ENCODE measurements around the gene CDK4.

Gene CDK4

GRCh38 chr12:57756406-57757341 lies 4.6 kb upstream of the CDK4 start:
- Mint-ChIP-seq H3K36me3 (peaks cover 14% of the 10 kb centered on the region), H3K4me3 (peak overlapping the region; percentile 90), H3K27ac (peak overlapping the region; percentile 88), H3K4me1 (peaks cover 48% of the 10 kb centered on the region), H3K9me3 (no peaks in the 10 kb centered on the region), H3K27me3 (no peaks in the 10 kb centered on the region)
- DNase-seq (ENCODE audit: low spot score in 2 of 2) (peak; percentile 60 to 67), ATAC-seq (ENCODE audit: low read depth) (peak; percentile 21)

- H3K4me3 Mint-ChIP-seq, result peak overlapping the region; percentile 90
- H3K27ac Mint-ChIP-seq, result peak overlapping the region; percentile 88
- peaks cover 52% of the 10 kb centered on the region for H3K4me1 Mint-ChIP-seq
- H3K9me3 Mint-ChIP-seq, result no peaks in the 10 kb centered on the region
- peaks cover 11% of the 10 kb centered on the region for H3K36me3 Mint-ChIP-seq
- ATAC-seq (ENCODE audit: low read depth), result peak; percentile 14
- peak in 1 of 2 donors; percentile 46 for DNase-seq (ENCODE audit: low spot score in 2 of 2)
- no peaks in the 10 kb centered on the region for H3K27me3 Mint-ChIP-seq
These were observed 3.6 kb upstream of the CDK4 start for GRCh38 chr12:57755454-57756372.

- Mint-ChIP-seq H3K36me3 (peaks cover 11% of the 10 kb centered on the region), H3K27me3 (no peaks in the 10 kb centered on the region), H3K4me3 (no peak overlapping the region), H3K9me3 (no peaks in the 10 kb centered on the region), H3K4me1 (peaks cover 52% of the 10 kb centered on the region), H3K27ac (no peak overlapping the region)
- ATAC-seq (ENCODE audit: low read depth), result no peak
- DNase-seq (ENCODE audit: low spot score in 2 of 2), result no peak
These were observed 3.0 kb upstream of the CDK4 start for GRCh38 chr12:57755194-57755453.

GRCh38 chr12:57754411-57755193 lies 2.5 kb upstream of the CDK4 start, which contains the start of gene MARCHF9:
Gene MARCHF9, plus strand, starts transcription at chr12:57755103. Its CDS starts 426 bp downstream, at chr12:57755529.
- ATAC-seq (ENCODE audit: low read depth), result peak; percentile 23
- peaks cover 11% of the 10 kb centered on the region for H3K36me3 Mint-ChIP-seq
- no peaks in the 10 kb centered on the region for H3K27me3 Mint-ChIP-seq
- DNase-seq (ENCODE audit: low spot score in 2 of 2), result peak; percentile 56 to 60
- H3K9me3 Mint-ChIP-seq, result no peaks in the 10 kb centered on the region
- peaks cover 47% of the 10 kb centered on the region for H3K4me1 Mint-ChIP-seq
- peak within 1 kb of the TSS; percentile 90 for H3K4me3 Mint-ChIP-seq
- H3K27ac Mint-ChIP-seq, result peak within 1 kb of the TSS; percentile 88

GRCh38 chr12:57753756-57754337 lies 1.7 kb upstream of the CDK4 start:
- ATAC-seq (ENCODE audit: low read depth), result no peak
- H3K27ac Mint-ChIP-seq, result peak overlapping the region; percentile 85
- no peak for DNase-seq (ENCODE audit: low spot score in 2 of 2)

GRCh38 chr12:57752668-57753000 lies 524 bp upstream of the CDK4 start:
- Mint-ChIP-seq H3K4me3 (peak overlapping the region; percentile 86), H3K27me3 (no peaks in the 10 kb centered on the region), H3K36me3 (peaks cover 12% of the 10 kb centered on the region), H3K9me3 (no peaks in the 10 kb centered on the region), H3K4me1 (peaks cover 38% of the 10 kb centered on the region), H3K27ac (peak overlapping the region; percentile 85)
- DNase-seq (ENCODE audit: low spot score in 2 of 2) (no peak), ATAC-seq (ENCODE audit: low read depth) (no peak)

More at GRCh38 chr12:57753756-57754337, 1.7 kb upstream of the CDK4 start:
- H3K36me3 Mint-ChIP-seq, result peaks cover 13% of the 10 kb centered on the region
- H3K4me3 Mint-ChIP-seq, result peak overlapping the region; percentile 87
- no peaks in the 10 kb centered on the region for H3K27me3 Mint-ChIP-seq
- peaks cover 43% of the 10 kb centered on the region for H3K4me1 Mint-ChIP-seq
- no peaks in the 10 kb centered on the region for H3K9me3 Mint-ChIP-seq

- peaks cover 18% of the 10 kb centered on the region for H3K36me3 Mint-ChIP-seq
- DNase-seq (ENCODE audit: low spot score in 2 of 2), result no peak
- no peaks in the 10 kb centered on the region for H3K9me3 Mint-ChIP-seq
- no peak for ATAC-seq (ENCODE audit: low read depth)
- H3K27ac Mint-ChIP-seq, result peak overlapping the region; percentile 85
- peaks cover 36% of the 10 kb centered on the region for H3K4me1 Mint-ChIP-seq
- H3K4me3 Mint-ChIP-seq, result peak overlapping the region; percentile 86
- no peaks in the 10 kb centered on the region for H3K27me3 Mint-ChIP-seq
These were observed 700 bp downstream of the CDK4 start for GRCh38 chr12:57751432-57751787.

GRCh38 chr12:57750561-57751431 lies 1.3 kb downstream of the CDK4 start:
- peaks cover 40% of the 10 kb centered on the region for H3K4me1 Mint-ChIP-seq
- ATAC-seq (ENCODE audit: low read depth), result no peak
- peak overlapping the region; percentile 86 for H3K4me3 Mint-ChIP-seq
- H3K27me3 Mint-ChIP-seq, result no peaks in the 10 kb centered on the region
- DNase-seq (ENCODE audit: low spot score in 2 of 2), result no peak
- H3K9me3 Mint-ChIP-seq, result no peaks in the 10 kb centered on the region
- H3K36me3 Mint-ChIP-seq, result peaks cover 20% of the 10 kb centered on the region
- peak overlapping the region; percentile 85 for H3K27ac Mint-ChIP-seq

- Mint-ChIP-seq H3K27me3 (no peaks in the 10 kb centered on the region), H3K36me3 (peaks cover 20% of the 10 kb centered on the region), H3K27ac (no peak overlapping the region), H3K4me1 (peaks cover 45% of the 10 kb centered on the region), H3K9me3 (no peaks in the 10 kb centered on the region), H3K4me3 (no peak overlapping the region)
- ATAC-seq (ENCODE audit: low read depth), result no peak
- no peak for DNase-seq (ENCODE audit: low spot score in 2 of 2)
These were observed 3.0 kb downstream of the CDK4 start for GRCh38 chr12:57749061-57749460.

GRCh38 chr12:57746025-57746424 lies 6.1 kb downstream of the CDK4 start:
- Mint-ChIP-seq H3K9me3 (no peaks in the 10 kb centered on the region), H3K4me3 (peak overlapping the region; percentile 92), H3K36me3 (peaks cover 20% of the 10 kb centered on the region), H3K27ac (peak overlapping the region; percentile 92), H3K4me1 (peaks cover 39% of the 10 kb centered on the region), H3K27me3 (no peaks in the 10 kb centered on the region)
- ATAC-seq (ENCODE audit: low read depth) (no peak), DNase-seq (ENCODE audit: low spot score in 2 of 2) (no peak)

GRCh38 chr12:57745485-57745881 lies 6.6 kb downstream of the CDK4 start:
- Mint-ChIP-seq H3K4me3 (peak overlapping the region; percentile 92), H3K27ac (peak overlapping the region; percentile 92), H3K36me3 (peaks cover 20% of the 10 kb centered on the region), H3K9me3 (no peaks in the 10 kb centered on the region), H3K4me1 (peaks cover 44% of the 10 kb centered on the region), H3K27me3 (no peaks in the 10 kb centered on the region)
- no peak for ATAC-seq (ENCODE audit: low read depth)
- no peak for DNase-seq (ENCODE audit: low spot score in 2 of 2)

- ATAC-seq (ENCODE audit: low read depth), result peak; percentile 79
- peaks cover 20% of the 10 kb centered on the region for H3K36me3 Mint-ChIP-seq
- peaks cover 45% of the 10 kb centered on the region for H3K4me1 Mint-ChIP-seq
These were observed 7.2 kb downstream of the CDK4 start, which contains the start of gene TSPAN31 for GRCh38 chr12:57744777-57745484. Gene TSPAN31, plus strand, starts transcription at chr12:57745039. Its CDS starts 116 bp downstream, at chr12:57745155.

More at GRCh38 chr12:57744777-57745484, 7.2 kb downstream of the CDK4 start, which contains the start of gene TSPAN31:
- Mint-ChIP-seq H3K9me3 (no peaks in the 10 kb centered on the region), H3K27ac (peak within 1 kb of the TSS; percentile 92), H3K27me3 (no peaks in the 10 kb centered on the region), H3K4me3 (peak within 1 kb of the TSS; percentile 92)
- peak; percentile 80 to 93 for DNase-seq (ENCODE audit: low spot score in 2 of 2)
